ENCODE measurements around the gene SSBP2.

DNA sequence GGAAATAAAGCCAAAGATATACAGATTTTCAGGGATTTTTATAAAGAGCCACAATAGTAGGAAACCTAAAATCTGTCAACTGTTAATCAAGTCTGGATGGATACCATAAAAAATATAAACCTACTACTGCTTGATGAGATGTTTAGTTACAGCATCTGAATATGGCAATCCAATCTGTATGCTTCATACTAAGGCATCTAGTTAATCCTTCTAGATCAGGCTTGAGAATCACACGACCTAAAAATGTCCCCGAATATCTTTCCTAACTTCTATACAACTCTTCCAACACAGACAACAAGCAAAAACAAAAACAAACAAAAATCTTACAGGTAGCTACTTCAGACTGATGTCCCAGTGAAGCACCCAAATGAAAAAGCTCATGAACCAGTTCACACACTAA lies 29.8 kb downstream of the SSBP2 start:
- TF ChIP-seq, protein P1, sequence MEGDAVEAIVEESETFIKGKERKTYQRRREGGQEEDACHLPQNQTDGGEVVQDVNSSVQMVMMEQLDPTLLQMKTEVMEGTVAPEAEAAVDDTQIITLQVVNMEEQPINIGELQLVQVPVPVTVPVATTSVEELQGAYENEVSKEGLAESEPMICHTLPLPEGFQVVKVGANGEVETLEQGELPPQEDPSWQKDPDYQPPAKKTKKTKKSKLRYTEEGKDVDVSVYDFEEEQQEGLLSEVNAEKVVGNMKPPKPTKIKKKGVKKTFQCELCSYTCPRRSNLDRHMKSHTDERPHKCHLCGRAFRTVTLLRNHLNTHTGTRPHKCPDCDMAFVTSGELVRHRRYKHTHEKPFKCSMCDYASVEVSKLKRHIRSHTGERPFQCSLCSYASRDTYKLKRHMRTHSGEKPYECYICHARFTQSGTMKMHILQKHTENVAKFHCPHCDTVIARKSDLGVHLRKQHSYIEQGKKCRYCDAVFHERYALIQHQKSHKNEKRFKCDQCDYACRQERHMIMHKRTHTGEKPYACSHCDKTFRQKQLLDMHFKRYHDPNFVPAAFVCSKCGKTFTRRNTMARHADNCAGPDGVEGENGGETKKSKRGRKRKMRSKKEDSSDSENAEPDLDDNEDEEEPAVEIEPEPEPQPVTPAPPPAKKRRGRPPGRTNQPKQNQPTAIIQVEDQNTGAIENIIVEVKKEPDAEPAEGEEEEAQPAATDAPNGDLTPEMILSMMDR (IDR thresholded peaks at IDR 0.05): no peak
- TF ChIP-seq POLR2A (IDR thresholded peaks at IDR 0.05): no peak
- no peak for TF ChIP-seq POLR2AphosphoS5 (IDR thresholded peaks at IDR 0.05)
